ENCODE measurements around the gene TPPP3. TPM values are rescaled to one million over a fixed set of nuclear protein-coding genes. Genes with fewer than 3 reads are reported as not detected.

TPPP3 gene
- total and polyA plus RNA-seq, 2 donors (not counting 3 experiments of a cell fraction or from before 2014, with no cell fraction given) = 0.33 to 1.3 TPM

DNA sequence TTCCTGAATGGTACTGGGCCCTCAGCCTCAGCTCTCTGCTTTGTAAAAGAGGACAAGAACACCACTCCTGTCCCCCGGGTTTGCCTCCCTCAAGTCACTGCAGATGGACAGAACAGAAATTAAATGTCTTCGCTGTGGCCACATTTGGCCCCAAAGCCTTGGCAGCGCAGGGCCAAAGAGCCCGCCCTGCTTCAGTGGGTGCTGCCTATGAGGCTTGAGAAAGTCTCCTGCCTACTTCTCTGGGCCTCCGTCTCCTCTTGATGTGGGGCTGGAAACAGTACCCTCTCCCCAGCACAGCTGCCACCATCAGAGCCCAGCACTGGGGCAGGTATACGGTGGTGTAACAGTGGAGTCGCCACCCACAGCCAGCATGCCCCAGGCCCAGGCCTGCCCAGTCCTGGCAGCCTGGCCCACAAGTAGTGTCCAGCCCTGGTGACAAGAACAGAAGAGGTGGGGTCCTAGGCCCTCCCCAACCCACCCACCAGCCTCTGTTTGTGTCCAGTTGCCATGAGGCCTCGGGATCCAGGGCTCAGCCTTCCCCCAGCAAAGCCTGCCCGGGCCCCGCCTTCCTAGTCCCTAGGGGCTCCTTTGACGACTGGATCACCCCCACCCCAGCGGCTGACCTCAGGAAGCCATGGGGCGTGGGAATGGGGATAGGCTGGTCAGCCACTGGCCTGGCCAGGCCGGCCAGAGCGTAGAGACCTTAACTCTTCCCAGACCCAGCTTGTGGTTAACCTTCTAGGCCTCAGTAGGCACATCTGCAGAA lies 3.9 kb upstream of the TPPP3 start:
- no peak overlapping the region for H3K27ac ChIP-seq (ENCODE audit: insufficient read depth, low read depth, low read length)

DNA sequence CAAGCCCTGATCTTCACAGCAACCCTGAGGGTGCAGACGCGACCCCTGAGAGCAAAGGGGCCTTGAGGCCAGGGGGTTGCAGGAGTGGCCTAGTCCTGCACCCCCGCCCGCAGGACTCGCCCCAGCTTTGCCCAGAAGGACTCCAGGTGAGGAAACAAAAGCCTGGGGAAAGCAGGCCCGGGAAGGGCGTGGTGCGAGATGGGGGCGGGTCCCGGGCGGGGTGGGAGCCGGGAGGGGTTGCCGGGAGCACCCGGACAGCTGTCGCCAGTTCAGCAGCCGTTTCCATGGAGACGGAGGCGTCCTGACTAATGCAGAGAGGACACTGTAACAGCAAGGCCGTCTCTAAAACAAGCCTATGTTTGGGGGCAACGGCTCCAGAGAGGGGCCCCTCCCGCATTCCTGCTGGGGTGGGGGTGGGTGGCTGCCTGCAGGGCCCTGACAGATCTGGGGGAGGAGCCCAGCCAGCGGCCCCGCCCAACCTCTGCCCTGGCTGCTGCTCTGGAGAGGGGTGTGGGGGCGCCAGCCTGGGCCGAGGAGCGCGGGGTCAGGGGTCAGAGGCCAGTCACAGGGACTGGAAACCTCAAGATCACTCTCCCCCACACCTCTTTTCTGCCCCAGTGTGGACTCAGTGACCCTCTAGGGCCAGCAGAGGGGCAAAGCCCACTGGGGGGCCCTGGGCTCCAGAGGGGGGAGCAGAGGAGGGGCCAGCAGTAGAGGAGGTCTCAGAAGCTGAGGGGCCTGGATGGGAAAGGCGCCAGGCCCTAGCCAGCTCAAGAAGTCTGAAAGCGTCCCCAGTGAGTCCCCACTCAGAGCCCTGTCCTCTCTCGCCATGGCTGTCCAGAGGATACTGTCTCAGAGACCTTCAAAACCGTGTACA lies 3.1 kb upstream of the TPPP3 start:
- ChIA-PET CTCF (interaction anchor here (0.7 to 1.1 kb wide), 2 partner anchors 23 to 136 kb away, joined by 4 to 5 read pairs; no protein-coding TSS in a partner anchor), POLR2A (no interaction called here)
- Histone ChIP-seq H3K4me3 (replicated peaks in 1 of 3; ENCODE audit: insufficient read depth in 1 of 3, low read depth in 1 of 3, low read length in 3 of 3) (no peak overlapping the region), H2AFZ (ENCODE audit: low read depth, low read length) (no peak overlapping the region), H3K27ac (ENCODE audit: insufficient read depth, low read depth, low read length) (no peak overlapping the region), H4K20me1 (replicated peaks; ENCODE audit: control insufficient read depth, extremely low read depth, insufficient read depth, low read length) (no peaks in the 10 kb centered on the region), H3K9me3 (replicated peaks; ENCODE audit: control insufficient read depth, insufficient read depth, low read length) (no peaks in the 10 kb centered on the region), H3K79me2 (ENCODE audit: control insufficient read depth, insufficient read depth, low read length) (no peaks in the 10 kb centered on the region), H3K36me3 (ENCODE audit: control insufficient read depth in 2 of 2, extremely low read depth in 1 of 2, insufficient read depth in 2 of 2, low read length in 2 of 2) (no peaks in the 10 kb centered on the region), H3K4me2 (ENCODE audit: insufficient read depth, low read length) (no peak overlapping the region), H3K27me3 (ENCODE audit: control insufficient read depth in 2 of 2, insufficient read depth in 2 of 2, low read length in 2 of 2) (peaks cover 9 to 11% of the 10 kb centered on the region in 2 experiments), H3K9me1 (replicated peaks; ENCODE audit: control insufficient read depth, extremely low read depth, insufficient read depth, low read length) (no peaks in the 10 kb centered on the region), H3K9ac (replicated peaks; ENCODE audit: extremely low read depth, insufficient read depth, low read length) (no peak overlapping the region), H3K4me1 (ENCODE audit: control insufficient read depth, extremely low read depth, insufficient read depth, low read length) (peaks cover 13% of the 10 kb centered on the region)
- DNase-seq (ENCODE audit: low read depth, low spot score) (peak; percentile 37), FAIRE-seq (no peak)
- intact Hi-C loops (cut with micrococcal nuclease) = loop anchor here (10.0 kb wide), 2 partner anchors 202 to 442 kb away; partner anchors contain the start of genes E2F4, ELMO3 and EXOC3L1
- TF ChIP-seq EZH2 (IDR thresholded peaks at IDR 0.05; ENCODE audit: borderline replicate concordance, low read depth, low read length, severe bottlenecking) (no peak), POLR2AphosphoS5 (IDR thresholded peaks at IDR 0.05; ENCODE audit: insufficient read depth, low read depth, low read length) (no peak), FOS (IDR thresholded peaks at IDR 0.05; ENCODE audit: borderline replicate concordance, insufficient read depth, low read length) (no peak), JUN (IDR thresholded peaks at IDR 0.05; ENCODE audit: borderline replicate concordance, insufficient read depth, insufficient read length, low read depth) (no peak)
- TF ChIP-seq, protein P1, sequence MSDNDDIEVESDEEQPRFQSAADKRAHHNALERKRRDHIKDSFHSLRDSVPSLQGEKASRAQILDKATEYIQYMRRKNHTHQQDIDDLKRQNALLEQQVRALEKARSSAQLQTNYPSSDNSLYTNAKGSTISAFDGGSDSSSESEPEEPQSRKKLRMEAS (IDR thresholded peaks at IDR 0.05; ENCODE audit: insufficient read depth, insufficient read length) = no peak
- dilution Hi-C loops (cut with MboI; ENCODE audit: extremely low pct_ligation_motif_present, low sequenced_read_pairs) = no loop called here
- no TSS peak for BruUV-seq (replicated peaks)

More for the DNA sequence above, 3.9 kb upstream of the TPPP3 start:
- POLR2A ChIA-PET = no interaction called here
- intact Hi-C loops (cut with micrococcal nuclease) = loop anchor here (10.0 kb wide), 2 partner anchors 202 to 442 kb away; partner anchors contain the start of genes E2F4, ELMO3 and EXOC3L1
- CTCF ChIA-PET = no interaction called here
- Histone ChIP-seq H3K79me2 (ENCODE audit: control insufficient read depth, insufficient read depth, low read length) (no peaks in the 10 kb centered on the region), H3K9ac (replicated peaks; ENCODE audit: extremely low read depth, insufficient read depth, low read length) (no peak overlapping the region), H3K9me1 (replicated peaks; ENCODE audit: control insufficient read depth, extremely low read depth, insufficient read depth, low read length) (no peaks in the 10 kb centered on the region), H3K4me3 (replicated peaks in 1 of 3; ENCODE audit: insufficient read depth in 1 of 3, low read depth in 1 of 3, low read length in 3 of 3) (no peak overlapping the region), H4K20me1 (replicated peaks; ENCODE audit: control insufficient read depth, extremely low read depth, insufficient read depth, low read length) (no peaks in the 10 kb centered on the region), H2AFZ (ENCODE audit: low read depth, low read length) (no peak overlapping the region), H3K9me3 (replicated peaks; ENCODE audit: control insufficient read depth, insufficient read depth, low read length) (no peaks in the 10 kb centered on the region), H3K36me3 (ENCODE audit: control insufficient read depth in 2 of 2, extremely low read depth in 1 of 2, insufficient read depth in 2 of 2, low read length in 2 of 2) (no peaks in the 10 kb centered on the region), H3K27me3 (ENCODE audit: control insufficient read depth in 2 of 2, insufficient read depth in 2 of 2, low read length in 2 of 2) (peaks cover 9 to 11% of the 10 kb centered on the region in 2 experiments), H3K4me2 (ENCODE audit: insufficient read depth, low read length) (no peak overlapping the region), H3K4me1 (ENCODE audit: control insufficient read depth, extremely low read depth, insufficient read depth, low read length) (peaks cover 13% of the 10 kb centered on the region)
- FAIRE-seq (no peak), DNase-seq (ENCODE audit: low read depth, low spot score) (no peak)
- dilution Hi-C loops (cut with MboI; ENCODE audit: extremely low pct_ligation_motif_present, low sequenced_read_pairs) = no loop called here
- no peak for TF ChIP-seq JUN (IDR thresholded peaks at IDR 0.05; ENCODE audit: borderline replicate concordance, insufficient read depth, insufficient read length, low read depth)
- no TSS peak for BruUV-seq (replicated peaks)

Data from endothelial cell of umbilical vein (primary cell).